Activated naive CD8-positive, alpha-beta T cell (primary cell): ENCODE data around the gene IL1R2.

Experiments
- H3K27ac Mint-ChIP-seq: one replicate; pipeline ENCODE4 v1.8.0; 2021; ENCODE audit warnings: mixed read lengths
- H3K27me3 Mint-ChIP-seq: one replicate; pipeline ENCODE4 v1.8.0; 2021; ENCODE audit warnings: mixed read lengths
- H3K36me3 Mint-ChIP-seq: one replicate; pipeline ENCODE4 v1.8.0; 2021; ENCODE audit warnings: mixed read lengths
- H3K4me1 Mint-ChIP-seq: one replicate; pipeline ENCODE4 v1.8.0; 2021; ENCODE audit warnings: low read depth, mixed read lengths
- H3K4me3 Mint-ChIP-seq: one replicate; pipeline ENCODE4 v1.8.0; 2021; ENCODE audit warnings: mild to moderate bottlenecking, mixed read lengths
- H3K9me3 Mint-ChIP-seq: one replicate; pipeline ENCODE4 v1.8.0; 2021; ENCODE audit warnings: low read depth, mixed read lengths

The IL1R2 gene

DNA sequence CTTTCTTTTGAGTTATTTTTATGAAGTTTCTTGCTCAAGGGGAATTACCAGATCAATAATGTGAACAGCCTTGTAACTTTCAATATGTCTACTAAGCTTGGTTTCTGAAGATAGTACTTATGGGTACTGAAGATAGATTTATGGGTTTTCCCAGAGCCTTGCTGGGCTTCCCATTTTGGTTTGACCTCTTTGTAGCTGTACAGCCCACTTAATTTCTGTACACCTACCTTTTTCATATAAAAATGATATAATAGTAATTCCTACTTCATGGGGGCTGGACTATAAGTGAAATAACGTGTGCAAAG is 22.2 kb downstream of the IL1R2 start:
- Mint-ChIP-seq H3K27ac (peak overlapping the region; percentile 79), H3K4me1 (peaks cover 15% of the 10 kb centered on the region), H3K36me3 (no peaks in the 10 kb centered on the region), H3K4me3 (no peak overlapping the region), H3K27me3 (peaks cover 2% of the 10 kb centered on the region), H3K9me3 (peaks cover 4% of the 10 kb centered on the region)

DNA sequence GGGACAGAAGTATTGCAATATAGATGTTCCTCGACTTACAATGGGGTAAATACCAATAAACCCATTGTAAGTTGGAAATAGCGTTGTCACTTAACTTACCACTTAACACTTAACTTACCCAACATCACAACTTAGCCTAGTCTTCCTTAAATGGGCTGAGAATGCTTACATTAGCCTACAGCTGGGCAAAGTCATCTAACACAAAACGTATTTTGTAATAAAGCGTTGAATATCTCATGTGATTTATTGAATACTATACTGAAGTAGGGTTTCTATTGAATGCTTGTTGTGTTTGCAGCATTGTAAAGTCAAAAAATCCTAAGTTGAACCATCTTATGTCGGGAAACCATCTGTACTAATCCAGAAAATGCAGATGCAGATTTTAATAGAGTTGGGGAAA is 23.6 kb downstream of the IL1R2 start:
- H3K36me3 Mint-ChIP-seq = no peaks in the 10 kb centered on the region
- H3K4me1 Mint-ChIP-seq = peaks cover 17% of the 10 kb centered on the region
- H3K27me3 Mint-ChIP-seq = peaks cover 2% of the 10 kb centered on the region
- no peak overlapping the region for H3K27ac Mint-ChIP-seq
- no peak overlapping the region for H3K4me3 Mint-ChIP-seq
- H3K9me3 Mint-ChIP-seq = peaks cover 4% of the 10 kb centered on the region

DNA sequence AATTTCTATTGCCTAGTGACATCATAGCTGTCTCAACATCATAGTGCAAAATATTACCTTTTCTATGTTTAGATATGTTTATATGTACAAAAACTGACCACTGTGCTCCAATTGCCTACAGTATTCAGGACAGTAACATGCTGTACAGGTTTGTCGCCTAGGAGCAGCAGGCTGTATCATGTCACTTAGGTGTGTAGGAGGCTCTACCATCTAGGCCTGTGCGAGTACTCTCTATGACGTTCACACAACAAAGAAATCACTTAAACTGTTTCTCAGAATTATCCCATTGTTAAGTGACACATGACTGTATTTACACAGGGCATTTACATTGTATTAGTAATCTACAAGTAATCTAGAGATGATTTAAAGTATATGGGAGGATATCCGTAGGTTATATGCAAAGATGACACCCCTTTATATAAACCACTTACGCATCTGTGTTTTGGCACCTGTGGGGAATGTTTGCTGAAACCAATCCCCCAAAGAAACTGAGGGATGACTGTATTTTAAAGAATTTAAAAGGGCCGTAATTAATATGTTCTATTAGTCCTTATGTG is 24.7 kb downstream of the IL1R2 start:
- Mint-ChIP-seq H3K27me3 (peaks cover 2% of the 10 kb centered on the region), H3K4me1 (peaks cover 14% of the 10 kb centered on the region), H3K4me3 (no peak overlapping the region), H3K27ac (no peak overlapping the region), H3K9me3 (peaks cover 4% of the 10 kb centered on the region), H3K36me3 (no peaks in the 10 kb centered on the region)

DNA sequence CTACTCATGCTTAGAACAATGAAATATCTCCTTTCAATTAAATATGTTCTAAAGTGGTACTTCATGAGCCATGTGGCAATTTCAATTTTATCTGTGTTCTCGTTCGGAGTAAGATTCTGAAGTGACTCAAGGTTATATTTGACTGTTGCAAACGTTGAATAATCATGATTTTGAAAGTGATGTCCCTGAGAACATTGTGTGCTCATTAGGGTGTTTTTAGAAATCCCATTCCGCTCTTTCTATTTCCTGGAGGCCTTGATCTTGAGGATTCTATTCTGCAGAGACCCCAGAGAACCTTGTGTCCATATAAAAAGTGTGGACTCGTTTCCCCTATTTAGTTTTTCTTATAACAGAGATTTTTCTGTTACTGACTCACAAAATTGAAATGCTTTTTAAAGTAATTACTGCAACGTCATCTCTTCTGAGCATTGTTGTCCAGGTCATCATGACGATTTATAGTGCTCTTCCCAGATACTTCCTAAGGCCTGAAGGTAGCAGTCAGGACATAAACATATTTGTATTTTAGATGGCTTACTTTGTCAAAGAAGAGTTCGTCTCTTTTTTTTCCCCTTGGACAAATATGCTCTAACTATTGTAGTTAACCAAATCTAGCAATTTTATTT is 27.2 kb downstream of the IL1R2 start:
- no peaks in the 10 kb centered on the region for H3K9me3 Mint-ChIP-seq
- H3K27me3 Mint-ChIP-seq = peaks cover 2% of the 10 kb centered on the region
- H3K27ac Mint-ChIP-seq = no peak overlapping the region
- no peak overlapping the region for H3K4me3 Mint-ChIP-seq
- H3K4me1 Mint-ChIP-seq = peaks cover 9% of the 10 kb centered on the region
- H3K36me3 Mint-ChIP-seq = no peaks in the 10 kb centered on the region

DNA sequence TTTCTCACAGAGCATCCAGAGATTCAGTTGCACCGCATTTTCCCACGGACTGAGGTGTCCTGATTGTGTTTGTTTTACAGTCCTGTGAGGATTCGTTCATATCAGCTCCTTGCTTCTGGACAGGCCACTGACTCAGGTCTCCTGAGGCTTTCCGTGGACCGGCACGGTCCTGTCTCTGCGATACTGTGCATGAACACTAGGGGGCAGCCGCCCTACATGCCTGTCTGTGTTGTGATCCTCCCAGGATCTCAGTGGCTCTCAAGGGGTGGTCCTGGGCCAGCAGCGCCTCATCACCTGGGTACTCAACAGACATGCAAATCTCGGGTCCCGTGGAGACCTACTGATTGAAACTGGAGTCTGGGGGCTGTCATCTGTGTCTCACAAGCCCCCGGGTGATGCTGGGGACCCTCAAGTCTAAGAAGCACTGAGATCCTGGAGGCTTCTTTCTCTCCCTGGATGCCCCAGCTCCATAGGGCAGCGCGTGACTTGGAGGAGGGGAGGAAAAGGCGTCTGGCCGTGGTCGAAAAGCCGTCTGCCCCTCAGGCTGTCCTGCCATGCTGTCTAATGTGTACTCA is 28.9 kb downstream of the IL1R2 start:
- H3K4me1 Mint-ChIP-seq = peaks cover 6% of the 10 kb centered on the region
- peaks cover 2% of the 10 kb centered on the region for H3K27me3 Mint-ChIP-seq
- H3K9me3 Mint-ChIP-seq = no peaks in the 10 kb centered on the region
- peak overlapping the region; percentile 41 for H3K27ac Mint-ChIP-seq
- no peaks in the 10 kb centered on the region for H3K36me3 Mint-ChIP-seq
- H3K4me3 Mint-ChIP-seq = no peak overlapping the region

DNA sequence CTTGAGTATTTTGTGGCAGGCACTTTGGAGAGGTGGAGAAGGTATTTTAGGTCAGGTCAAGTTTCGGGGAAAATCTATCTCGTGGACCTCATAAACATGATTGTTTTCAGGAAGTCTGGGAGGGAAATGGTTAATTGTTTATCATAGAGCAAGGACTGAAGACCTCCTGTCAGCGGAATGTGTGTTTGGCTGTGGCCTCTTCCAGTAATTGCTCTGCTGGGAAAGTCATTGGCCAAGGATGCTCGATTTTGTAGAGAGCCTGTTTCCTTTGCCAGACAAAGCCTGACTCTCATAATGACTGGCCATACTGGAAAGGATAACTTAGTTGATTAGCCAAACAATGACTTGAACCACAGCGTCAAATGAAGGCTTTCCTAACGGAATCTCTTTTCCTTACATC is 30.0 kb downstream of the IL1R2 start:
- H3K36me3 Mint-ChIP-seq = no peaks in the 10 kb centered on the region
- H3K4me1 Mint-ChIP-seq = peaks cover 6% of the 10 kb centered on the region
- H3K9me3 Mint-ChIP-seq = no peaks in the 10 kb centered on the region
- no peak overlapping the region for H3K27ac Mint-ChIP-seq
- H3K27me3 Mint-ChIP-seq = peaks cover 2% of the 10 kb centered on the region
- no peak overlapping the region for H3K4me3 Mint-ChIP-seq

DNA sequence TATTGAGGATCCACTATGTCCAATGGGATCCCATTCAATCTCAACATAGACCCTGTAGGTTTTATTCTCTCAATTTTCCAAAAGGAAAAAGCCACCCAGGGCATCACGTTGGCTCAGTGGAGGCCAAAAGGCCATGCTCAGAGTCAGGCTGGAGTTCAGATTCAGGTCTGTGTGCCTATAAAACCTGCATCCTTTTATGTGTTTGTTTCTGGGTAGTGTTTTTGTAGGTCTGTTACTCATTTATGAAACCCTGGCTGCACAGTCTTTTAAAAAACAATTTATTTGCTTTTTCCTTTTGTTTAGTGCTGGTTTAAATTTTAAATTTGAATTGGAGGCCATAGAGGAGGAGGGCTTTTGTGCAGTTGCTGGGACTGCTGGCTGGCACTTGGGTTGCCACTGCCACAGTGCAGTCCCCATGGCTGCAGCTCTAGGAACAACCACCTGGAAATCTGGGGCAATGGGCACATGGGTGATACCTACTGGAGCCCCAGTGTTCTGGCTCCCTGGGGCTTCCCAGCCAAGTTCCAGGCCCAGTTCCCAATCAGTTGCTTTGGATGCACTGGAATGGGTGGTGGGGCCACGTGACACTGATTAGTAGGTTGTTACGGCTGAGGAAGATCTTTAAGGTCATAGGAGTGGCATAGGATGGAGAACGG is 31.3 kb downstream of the IL1R2 start:
- Mint-ChIP-seq H3K4me3 (no peak overlapping the region), H3K36me3 (no peaks in the 10 kb centered on the region), H3K4me1 (peaks cover 6% of the 10 kb centered on the region)

DNA sequence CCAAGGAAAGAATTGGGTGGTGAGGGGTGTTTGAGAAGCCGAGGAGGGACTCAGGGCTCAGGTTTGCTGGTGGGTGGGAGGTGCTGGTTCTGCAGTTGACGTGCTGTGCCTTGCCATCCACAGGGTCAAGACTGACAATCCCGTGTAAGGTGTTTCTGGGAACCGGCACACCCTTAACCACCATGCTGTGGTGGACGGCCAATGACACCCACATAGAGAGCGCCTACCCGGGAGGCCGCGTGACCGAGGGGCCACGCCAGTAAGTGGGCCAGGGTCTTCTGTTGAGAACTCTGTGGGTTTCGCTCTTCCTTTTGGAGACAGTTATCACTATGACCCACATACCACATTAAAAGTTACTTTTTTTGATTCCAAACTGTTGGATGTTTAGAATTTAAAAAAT is 32.6 kb downstream of the IL1R2 start:
- peaks cover 2% of the 10 kb centered on the region for H3K27me3 Mint-ChIP-seq
- H3K9me3 Mint-ChIP-seq = no peaks in the 10 kb centered on the region
- peaks cover 6% of the 10 kb centered on the region for H3K4me1 Mint-ChIP-seq
- no peak overlapping the region for H3K27ac Mint-ChIP-seq
- no peaks in the 10 kb centered on the region for H3K36me3 Mint-ChIP-seq
- no peak overlapping the region for H3K4me3 Mint-ChIP-seq

More for the DNA sequence above, 31.3 kb downstream of the IL1R2 start:
- Mint-ChIP-seq H3K9me3 (no peaks in the 10 kb centered on the region), H3K27me3 (peaks cover 2% of the 10 kb centered on the region), H3K27ac (no peak overlapping the region)

DNA sequence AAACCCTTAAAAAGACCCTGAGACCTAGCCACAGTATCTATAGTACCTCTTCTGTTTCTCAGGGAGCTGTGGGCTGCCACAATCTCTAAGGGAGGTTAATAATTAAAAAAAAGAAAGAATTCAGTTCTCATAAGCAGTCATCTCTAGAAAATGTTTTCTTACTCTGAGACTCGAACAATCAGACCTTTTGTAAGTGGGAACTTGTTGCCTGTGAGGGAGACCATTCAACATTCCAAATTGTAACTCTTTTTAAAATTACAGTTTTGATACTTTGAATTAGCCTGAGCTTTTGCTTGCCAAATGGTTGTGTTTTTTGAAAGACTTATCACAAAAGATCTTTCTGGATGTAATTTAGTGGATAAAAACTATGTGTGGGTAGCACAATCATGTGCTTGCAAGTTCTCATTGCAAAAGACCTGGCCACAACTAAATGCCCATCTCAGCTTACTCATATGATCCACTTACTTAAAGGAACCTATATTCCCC is 33.3 kb downstream of the IL1R2 start:
- Mint-ChIP-seq H3K9me3 (no peaks in the 10 kb centered on the region), H3K27ac (no peak overlapping the region), H3K27me3 (peaks cover 2% of the 10 kb centered on the region), H3K4me1 (peaks cover 6% of the 10 kb centered on the region), H3K4me3 (no peak overlapping the region), H3K36me3 (peaks cover 3% of the 10 kb centered on the region)

DNA sequence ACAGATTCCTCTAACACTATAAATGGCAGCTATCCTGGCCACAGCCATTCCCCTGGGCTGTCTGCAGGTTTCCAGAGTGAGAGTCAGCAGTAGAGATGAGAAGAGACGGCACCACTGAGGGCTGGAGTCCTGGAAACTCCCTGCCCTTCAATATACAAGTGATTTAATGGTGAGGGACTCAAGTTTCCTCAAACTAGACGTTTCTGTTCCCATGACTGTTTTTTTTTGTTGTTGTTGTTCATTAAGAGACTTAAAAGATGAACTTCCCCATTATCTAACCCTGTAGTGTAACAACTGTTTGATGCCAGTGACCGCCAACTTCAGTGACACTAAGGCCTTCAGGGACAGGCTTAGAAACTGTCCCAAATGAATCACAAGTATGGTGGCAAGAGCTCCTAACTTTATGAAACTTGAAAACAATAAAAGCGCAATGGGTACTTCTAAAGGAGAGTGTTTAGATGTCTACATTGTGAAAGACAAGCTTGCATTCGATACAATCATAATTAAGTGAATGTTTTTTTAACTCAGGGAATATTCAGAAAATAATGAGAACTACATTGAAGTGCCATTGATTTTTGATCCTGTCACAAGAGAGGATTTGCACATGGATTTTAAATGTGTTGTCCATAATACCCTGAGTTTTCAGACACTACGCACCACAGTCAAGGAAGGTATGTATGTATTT is 34.0 kb downstream of the IL1R2 start:
- Mint-ChIP-seq H3K4me1 (peaks cover 3% of the 10 kb centered on the region), H3K27me3 (no peaks in the 10 kb centered on the region), H3K4me3 (no peak overlapping the region), H3K9me3 (no peaks in the 10 kb centered on the region), H3K27ac (no peak overlapping the region), H3K36me3 (peaks cover 3% of the 10 kb centered on the region)

DNA sequence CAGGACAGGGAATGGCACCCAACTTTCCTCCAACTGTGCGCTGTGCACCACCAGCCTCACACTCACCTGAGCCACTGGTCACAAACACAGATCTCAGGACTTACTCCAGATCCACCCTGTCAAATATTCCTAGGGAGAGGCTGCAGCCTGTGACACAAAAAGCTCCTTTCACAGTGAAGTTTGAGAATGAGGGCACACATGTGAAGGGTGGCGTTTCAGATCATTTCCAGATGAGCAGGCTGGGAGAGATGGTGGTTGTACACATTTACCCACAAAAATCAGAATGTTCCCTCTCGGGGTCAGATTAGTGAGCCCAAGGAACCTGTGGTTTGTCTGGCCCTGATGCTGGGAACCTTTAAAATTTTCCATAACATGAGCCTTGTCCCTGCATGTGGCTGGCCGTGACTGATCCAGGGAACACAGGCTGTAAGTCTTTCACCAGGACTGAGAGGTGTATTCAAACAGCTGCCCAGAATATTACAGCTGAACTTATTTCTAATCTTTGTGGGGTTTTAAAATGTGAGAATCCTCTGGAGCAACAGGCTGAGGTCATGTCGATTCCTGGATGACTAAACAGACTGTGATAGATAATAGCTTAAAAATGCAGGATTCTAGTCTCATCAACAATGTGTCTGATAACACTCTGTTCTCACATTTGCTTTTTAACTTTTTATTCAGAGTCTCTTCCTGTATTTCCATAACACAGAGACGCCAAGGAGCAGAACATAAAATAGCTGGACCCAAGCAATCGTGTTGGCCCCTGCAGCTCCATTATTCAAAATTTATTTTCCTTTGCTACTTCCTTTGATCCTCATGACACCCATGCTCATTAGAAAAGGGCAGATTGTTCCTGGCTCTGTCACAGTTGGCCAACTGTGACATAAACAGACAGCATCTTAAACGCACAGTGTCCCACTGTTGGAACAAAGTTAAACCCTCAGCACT is 35.5 kb downstream of the IL1R2 start:
- no peak overlapping the region for H3K27ac Mint-ChIP-seq
- H3K27me3 Mint-ChIP-seq = no peaks in the 10 kb centered on the region
- no peak overlapping the region for H3K4me3 Mint-ChIP-seq
- H3K4me1 Mint-ChIP-seq = peaks cover 2% of the 10 kb centered on the region
- peaks cover 3% of the 10 kb centered on the region for H3K36me3 Mint-ChIP-seq
- H3K9me3 Mint-ChIP-seq = no peaks in the 10 kb centered on the region

DNA sequence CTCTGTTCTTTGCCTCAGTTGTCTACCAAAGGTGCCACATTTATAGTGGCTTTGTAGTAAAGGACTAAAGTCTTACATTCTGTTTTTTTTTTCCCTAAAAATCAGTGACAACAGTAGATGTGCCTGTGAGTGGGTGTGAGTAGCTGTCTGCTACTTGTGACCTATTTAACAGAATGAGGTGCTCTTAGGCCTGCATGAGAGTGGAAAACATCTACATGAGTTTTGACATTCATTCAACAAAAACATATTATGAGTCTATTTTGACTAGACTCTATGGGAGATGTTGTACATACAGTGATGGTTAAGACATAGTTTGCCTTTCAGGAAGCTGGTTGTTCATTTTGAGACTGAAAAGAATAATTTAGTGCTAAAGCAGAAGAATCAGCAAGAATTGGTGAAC is 36.7 kb downstream of the IL1R2 start:
- H3K4me1 Mint-ChIP-seq = peaks cover 14% of the 10 kb centered on the region
- H3K4me3 Mint-ChIP-seq = no peak overlapping the region
- H3K27me3 Mint-ChIP-seq = no peaks in the 10 kb centered on the region
- H3K9me3 Mint-ChIP-seq = no peaks in the 10 kb centered on the region
- H3K36me3 Mint-ChIP-seq = peaks cover 3% of the 10 kb centered on the region
- no peak overlapping the region for H3K27ac Mint-ChIP-seq

DNA sequence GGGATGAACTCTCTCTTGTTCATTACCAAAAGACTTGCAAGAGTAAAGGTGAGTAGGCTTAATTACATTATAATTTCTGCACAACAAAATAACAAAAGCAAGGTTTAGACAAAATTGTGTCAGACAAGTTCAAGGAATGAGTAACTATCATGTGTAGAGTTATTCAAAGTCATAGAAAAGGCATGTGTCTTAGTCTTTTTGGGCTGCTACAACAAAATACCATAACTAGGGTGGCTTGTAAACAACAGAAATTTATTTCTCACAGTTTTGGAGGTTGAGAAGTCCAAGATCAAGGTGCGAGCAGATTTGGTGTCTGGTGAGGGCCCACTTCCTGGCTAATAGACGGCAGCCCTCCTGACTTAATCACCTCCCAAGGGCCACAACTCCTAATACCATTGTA is 37.6 kb downstream of the IL1R2 start:
- H3K36me3 Mint-ChIP-seq = peaks cover 3% of the 10 kb centered on the region
- no peak overlapping the region for H3K27ac Mint-ChIP-seq
- no peaks in the 10 kb centered on the region for H3K27me3 Mint-ChIP-seq
- H3K4me3 Mint-ChIP-seq = no peak overlapping the region
- H3K4me1 Mint-ChIP-seq = peaks cover 23% of the 10 kb centered on the region
- no peaks in the 10 kb centered on the region for H3K9me3 Mint-ChIP-seq

DNA sequence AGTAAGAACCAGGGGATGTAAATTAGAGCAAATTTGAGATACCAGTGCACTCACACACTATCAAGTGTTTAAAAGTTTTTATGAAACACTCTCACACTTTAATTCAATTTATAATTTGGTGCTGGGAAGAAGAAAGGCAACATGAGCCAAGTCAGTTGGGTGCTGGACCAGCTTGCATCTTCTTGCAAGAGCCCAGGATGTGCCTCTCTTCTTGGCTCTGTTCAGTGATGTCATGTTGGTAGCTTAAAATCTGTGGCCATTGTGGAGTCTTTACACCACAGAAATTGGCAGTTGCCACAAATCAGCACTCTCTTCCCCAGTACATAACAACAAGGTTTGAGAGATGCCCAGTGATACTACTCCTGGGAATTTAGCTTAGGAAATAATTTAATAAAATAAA is 38.2 kb downstream of the IL1R2 start:
- Mint-ChIP-seq H3K27me3 (no peaks in the 10 kb centered on the region), H3K36me3 (peaks cover 3% of the 10 kb centered on the region), H3K4me3 (no peak overlapping the region), H3K9me3 (no peaks in the 10 kb centered on the region), H3K27ac (no peak overlapping the region), H3K4me1 (peaks cover 28% of the 10 kb centered on the region)
